HG03469 (cell line): ENCODE data around the gene MYO1D.

ENCODE experiments used
- ATAC-seq: cut with Tn5 transposase; IDR thresholded peaks from one replicate; pipeline ENCODE4 v1.9.1; 2021; ENCODE audit warnings: mild to moderate bottlenecking, moderate library complexity, moderate number of reproducible peaks; ENCODE audit not compliant: unreplicated experiment

MYO1D gene

DNA sequence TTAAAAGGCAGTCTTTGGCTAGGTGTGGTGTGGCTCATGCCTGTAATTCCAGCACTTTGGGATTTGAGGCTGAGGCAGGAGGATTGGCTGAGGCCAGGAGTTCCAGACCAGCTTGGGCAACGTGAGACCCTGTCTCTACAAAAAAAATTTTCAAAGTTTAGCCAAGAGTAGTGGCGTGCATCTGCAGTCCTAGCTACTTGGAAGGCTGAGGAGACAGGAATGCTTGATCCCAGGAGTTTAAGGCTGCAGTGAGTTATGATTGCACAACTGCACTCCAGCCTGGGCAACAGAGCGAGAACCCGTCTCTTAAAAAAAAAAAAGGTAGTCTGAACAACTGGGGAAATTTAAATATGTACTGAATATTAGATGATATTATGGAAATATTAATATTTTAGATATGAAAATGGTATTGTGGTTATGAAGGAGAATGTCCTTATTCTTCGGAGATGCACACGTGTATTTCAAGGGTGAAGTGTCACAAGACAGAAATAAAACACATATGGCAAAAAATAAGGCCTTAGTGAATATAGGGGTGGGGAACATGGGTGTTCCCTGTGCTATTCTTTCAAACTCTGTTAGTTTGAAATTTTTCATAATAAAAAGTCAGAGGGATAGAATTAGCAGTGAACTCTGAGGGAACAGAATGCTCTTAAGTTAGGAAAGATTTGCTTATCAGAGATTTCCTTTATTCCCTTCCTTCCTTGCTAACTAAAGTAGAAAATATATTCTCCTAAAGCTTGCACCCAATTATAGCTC is 245.4 kb downstream of the MYO1D start:
- ATAC-seq = no peak

GRCh38 chr17:32629563-32630190 is 247.2 kb downstream of the MYO1D start:
- ATAC-seq = no peak

DNA sequence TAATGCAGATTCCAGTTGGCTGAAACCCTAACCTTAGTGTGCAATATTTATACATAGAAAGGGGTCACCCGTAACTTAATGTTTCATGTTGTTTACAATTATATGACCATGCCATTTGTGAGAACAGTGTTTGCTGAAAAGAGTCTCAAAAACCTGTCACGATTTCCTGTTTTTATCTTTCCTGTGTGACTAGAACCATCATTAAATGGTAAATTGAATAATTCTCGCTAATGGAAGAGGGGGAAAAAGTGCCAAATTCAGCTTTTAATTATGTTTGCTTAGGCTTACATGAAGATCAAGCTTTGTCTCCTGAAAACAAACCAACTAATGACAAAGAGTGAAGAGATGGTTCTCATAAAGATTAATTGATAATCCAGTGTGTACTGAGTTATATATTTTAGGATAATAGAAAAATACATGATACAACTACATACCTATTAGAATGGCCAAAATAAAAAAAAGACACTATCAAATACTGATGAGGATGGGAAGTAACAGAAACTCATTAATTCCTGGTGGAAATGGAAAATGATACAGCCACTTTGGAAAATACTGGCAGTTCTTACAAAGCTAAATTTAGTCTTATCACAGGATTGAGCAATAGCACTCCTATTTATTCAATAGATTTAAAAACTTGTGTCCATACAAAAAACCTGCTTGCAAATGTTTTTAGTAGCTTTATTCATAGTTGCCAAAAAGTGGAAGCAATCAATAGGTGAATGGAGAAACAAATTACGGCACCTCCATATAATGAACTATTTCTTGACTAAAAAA is 248.5 kb downstream of the MYO1D start:
- ATAC-seq = no peak

- no peak for ATAC-seq
These were observed 249.5 kb downstream of the MYO1D start for GRCh38 chr17:32627239-32627996.

DNA sequence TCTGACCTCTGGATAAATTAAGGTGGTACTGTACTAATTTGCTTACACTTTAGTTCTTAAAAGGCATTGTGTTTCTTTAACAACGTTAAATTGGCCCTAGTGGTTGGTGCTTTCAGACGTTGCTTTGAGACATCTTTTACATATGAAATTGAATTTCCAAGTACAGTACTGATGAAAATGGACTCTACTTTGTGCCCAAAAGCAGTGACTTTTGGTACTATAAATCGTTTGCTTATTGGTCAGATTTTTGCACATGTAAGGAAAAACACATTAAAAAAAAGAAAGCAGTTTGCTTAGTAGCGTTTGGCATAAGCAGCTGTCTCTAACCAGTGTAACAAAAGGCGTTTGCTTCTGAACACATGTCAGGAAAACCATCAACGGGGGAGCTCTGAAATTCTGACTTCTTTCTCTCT is 250.5 kb downstream of the MYO1D start:
- ATAC-seq = no peak

- ATAC-seq = no peak
These were observed 251.0 kb downstream of the MYO1D start for GRCh38 chr17:32625971-32626370.

DNA sequence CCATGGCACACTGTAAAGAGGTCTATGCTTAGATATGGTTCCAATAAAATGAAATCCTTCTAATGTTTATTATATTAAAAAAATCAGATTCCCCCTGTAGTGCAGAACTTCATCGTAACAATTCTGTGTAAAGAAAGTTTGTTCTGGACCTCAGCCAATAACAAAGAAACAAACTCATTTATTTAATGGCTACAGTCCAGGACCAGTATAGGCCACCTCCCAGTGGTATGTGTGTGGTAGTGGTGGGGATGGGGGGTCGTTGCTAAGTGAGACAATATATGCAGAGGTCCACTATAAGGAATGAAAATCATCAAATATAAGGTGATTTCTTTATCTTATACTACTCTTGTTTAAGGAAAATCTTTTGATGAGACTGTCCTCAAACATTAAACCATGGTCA is 253.7 kb downstream of the MYO1D start:
- no peak for ATAC-seq

DNA sequence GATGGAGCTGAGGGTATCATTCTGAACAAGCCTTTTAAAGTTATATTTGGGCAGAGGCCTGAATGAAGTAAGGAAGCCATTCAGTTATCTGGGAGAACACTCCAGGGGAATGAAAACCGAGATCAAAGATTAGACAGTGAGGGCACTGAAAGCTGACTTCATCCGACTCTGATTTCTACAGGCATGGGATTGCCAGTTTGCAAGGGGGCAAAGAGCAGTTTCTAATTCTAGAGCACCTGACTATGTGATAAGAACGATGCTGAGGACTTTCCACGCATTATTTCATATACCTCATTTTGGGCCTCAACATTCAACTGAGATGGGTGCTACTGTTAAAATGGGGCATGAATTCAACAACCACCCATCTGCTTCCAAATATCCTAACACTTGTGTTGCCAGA is 254.4 kb downstream of the MYO1D start:
- ATAC-seq = no peak

GRCh38 chr17:32621612-32622312 is 255.2 kb downstream of the MYO1D start:
- no peak for ATAC-seq

GRCh38 chr17:32615326-32615725 is 261.6 kb downstream of the MYO1D start:
- ATAC-seq = no peak

DNA sequence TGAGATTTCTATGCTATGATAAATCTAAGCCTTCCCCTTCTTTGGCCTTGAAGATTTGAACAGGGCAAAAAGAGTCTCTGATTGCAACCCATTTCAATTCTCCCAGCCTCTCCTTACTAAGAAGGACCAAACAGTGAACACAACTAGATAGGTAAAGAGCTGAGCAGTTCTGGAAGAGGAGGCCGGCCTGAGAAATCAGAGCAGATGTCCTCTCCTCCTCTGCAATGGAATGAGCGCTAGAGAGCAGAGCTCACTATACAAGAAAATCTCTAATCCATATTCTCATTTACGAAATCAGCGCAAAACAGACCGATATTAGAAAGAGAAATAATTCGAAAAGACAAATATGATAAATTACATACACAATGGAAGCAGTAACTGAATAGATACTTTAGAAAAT is 266.0 kb downstream of the MYO1D start:
- ATAC-seq = no peak

- no peak for ATAC-seq
These were observed 266.9 kb downstream of the MYO1D start for GRCh38 chr17:32609884-32610650.

DNA sequence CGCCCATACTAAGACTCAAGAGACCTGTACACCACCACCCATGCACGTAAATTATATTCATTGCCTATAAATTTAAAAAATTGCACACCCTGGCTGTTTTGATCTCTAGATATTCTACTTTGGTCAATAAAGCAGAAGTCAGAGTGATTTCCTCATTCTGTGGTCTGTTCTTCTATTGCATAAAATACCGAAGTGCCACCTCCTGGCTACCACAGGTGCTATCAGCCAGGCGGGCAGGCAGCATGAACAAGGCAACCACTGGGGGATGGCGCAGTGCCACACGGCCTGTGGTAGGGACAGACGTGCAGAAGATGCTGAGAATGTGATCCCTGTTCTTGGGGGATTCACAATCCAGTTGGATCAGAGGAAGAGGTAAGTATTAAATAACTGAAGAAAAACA is 267.8 kb downstream of the MYO1D start:
- ATAC-seq = no peak

GRCh38 chr17:32608267-32608666 is 268.7 kb downstream of the MYO1D start:
- no peak for ATAC-seq

DNA sequence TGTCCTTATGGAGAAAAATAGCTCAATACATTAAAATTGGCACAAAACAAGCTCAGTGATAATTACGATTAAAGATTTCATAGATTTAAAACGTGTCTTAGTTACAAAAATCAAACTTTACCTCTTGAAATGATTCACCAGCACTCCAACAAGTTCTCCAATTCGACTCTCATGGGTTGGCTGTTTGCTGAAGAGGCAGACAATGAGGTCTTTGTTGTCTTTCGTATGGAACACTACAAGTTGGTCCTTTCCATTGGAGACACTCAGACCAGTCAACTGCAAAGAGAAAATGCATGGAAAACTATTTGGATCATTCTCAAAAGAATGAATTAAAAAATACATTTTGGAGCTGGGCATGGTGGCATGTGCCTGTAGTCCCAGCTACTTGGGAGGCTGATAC is 272.0 kb downstream of the MYO1D start:
- ATAC-seq = no peak

DNA sequence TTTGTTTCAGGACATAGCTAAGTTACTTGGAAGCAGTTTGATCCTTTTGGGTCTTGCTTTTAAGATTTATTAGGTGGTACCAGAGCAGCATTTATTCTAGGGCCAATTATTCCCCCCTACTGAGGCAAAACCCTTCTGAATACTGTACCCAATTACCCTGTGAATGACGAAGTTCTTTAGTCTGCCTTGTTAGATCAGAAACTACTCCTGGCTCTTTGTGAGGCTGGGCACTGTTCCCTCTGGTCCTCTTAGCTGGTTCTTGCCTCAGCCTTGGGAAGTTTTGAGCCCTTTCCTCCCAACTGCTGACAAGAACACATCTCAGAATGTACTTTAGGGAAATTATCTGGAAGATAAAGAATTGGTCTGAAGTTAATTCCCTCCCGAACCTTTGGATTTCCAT is 274.5 kb downstream of the MYO1D start:
- no peak for ATAC-seq

DNA sequence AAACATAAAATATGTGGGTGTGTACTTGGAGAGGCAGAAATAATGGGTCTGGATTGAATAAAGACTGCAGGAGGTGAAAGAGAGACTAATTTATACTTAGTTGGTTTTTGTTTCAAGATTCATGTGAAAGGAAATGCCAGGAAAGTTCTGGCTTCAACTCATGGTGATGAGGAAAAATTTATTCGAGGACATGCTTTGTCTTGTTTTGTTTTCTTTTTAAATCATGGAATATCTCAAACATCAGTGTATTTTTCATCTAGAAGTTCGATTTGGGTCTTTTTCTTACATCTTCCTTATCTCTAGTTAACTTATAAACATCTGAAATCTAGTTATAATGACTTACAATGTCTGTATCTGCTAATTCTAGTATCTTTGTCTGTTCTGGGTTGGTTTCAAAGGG is 275.1 kb downstream of the MYO1D start:
- ATAC-seq = no peak

GRCh38 chr17:32596628-32597027 is 280.3 kb downstream of the MYO1D start:
- no peak for ATAC-seq

- no peak for ATAC-seq
These were observed 280.7 kb downstream of the MYO1D start for GRCh38 chr17:32596206-32596605.

DNA sequence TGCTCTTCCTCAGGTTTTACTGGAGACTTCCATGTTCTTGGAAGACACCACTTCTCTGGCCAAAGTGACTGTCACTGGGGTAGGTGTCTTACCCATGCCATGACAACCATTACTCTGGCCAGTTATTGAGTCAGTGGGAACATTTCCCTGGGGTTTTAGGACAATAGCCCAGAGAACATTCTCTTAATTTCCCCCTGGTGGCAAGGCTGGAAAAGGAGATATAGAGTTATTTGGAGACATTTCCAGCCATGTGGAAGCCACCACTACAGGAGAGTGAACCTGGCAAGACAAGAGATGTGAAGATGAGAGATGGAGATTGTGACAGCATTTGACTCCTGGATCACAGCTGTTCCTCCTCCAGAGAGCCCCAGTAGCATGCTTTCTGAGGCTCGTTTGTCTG is 283.9 kb downstream of the MYO1D start:
- no peak for ATAC-seq
